ENCODE data around the gene RHBDD2. TPM values are rescaled to one million over a fixed set of nuclear protein-coding genes. Genes with fewer than 3 reads are reported as not detected.

The RHBDD2 gene
- polyA plus RNA-seq, 1 of the 3 experiments (the other 2 are of a cell fraction): 77.6 TPM

- ChIA-PET POLR2A (no interaction called here), CTCF (no interaction called here)
- Histone ChIP-seq H3K4me1 (ENCODE audit: control insufficient read depth in 1 of 2, insufficient read depth in 2 of 2, low read depth in 1 of 2, low read length in 1 of 2) (peaks cover 2 to 9% of the 10 kb centered on the region in 2 experiments; a peak in 1 of 4 replicates), H3F3A (replicated peaks; ENCODE audit: insufficient read depth) (no peaks in the 10 kb centered on the region), H3K36me3 (replicated peaks in 1 of 2; ENCODE audit: control insufficient read depth in 1 of 2, insufficient read depth in 2 of 2, low read length in 1 of 2) (no peaks in the 10 kb centered on the region), H3K9me3 (no peaks in the 10 kb centered on the region), H3K9ac (no peak overlapping the region), H3K4me2 (no peak overlapping the region), H3K27ac (ENCODE audit: low read depth in 2 of 2, low read length in 1 of 2) (no peak overlapping the region), H2AFZ (ENCODE audit: low read depth) (no peak overlapping the region), H3K4me3 (ENCODE audit: low read depth in 2 of 2, low read length in 1 of 2) (no peak overlapping the region), H3K79me2 (ENCODE audit: insufficient read depth) (no peaks in the 10 kb centered on the region), H3K9me2 (no peaks in the 10 kb centered on the region), H4K20me1 (ENCODE audit: insufficient read depth) (no peaks in the 10 kb centered on the region), H3K27me3 (ENCODE audit: insufficient read depth) (no peaks in the 10 kb centered on the region; the same call in 1 of the 2 replicates)
- WGBS (ENCODE audit: low lambda C conversion rate): 88% methylated on average over 3 of the region's 3 CpGs
- no peak for DNase-seq
- no peak for TF ChIP-seq FOXM1 (IDR thresholded peaks at IDR 0.05; ENCODE audit: low read depth)
- TF ChIP-seq RFX5 (IDR thresholded peaks at IDR 0.05; ENCODE audit: low read length): no peak
- TF ChIP-seq REST (IDR thresholded peaks at IDR 0.05; ENCODE audit: low read depth, low read length): no peak
- TF ChIP-seq NFIC (IDR thresholded peaks at IDR 0.05; ENCODE audit: borderline replicate concordance): no peak
- TF ChIP-seq CHD2 (IDR thresholded peaks at IDR 0.05; ENCODE audit: low read length, partially characterized antibody): no peak
- TF ChIP-seq SMC3 (IDR thresholded peaks at IDR 0.05; ENCODE audit: low read depth, low read length): no peak
- TF ChIP-seq USF2 (IDR thresholded peaks at IDR 0.05; ENCODE audit: borderline replicate concordance, low read depth, low read length): no peak
- no peak for TF ChIP-seq YY1 (IDR thresholded peaks at IDR 0.05; ENCODE audit: low read depth)
- no peak for TF ChIP-seq EZH2phosphoT487 (IDR thresholded peaks at IDR 0.05; ENCODE audit: borderline replicate concordance, low read depth)
- no peak for TF ChIP-seq CTCF (IDR thresholded peaks at IDR 0.05)
- no peak for TF ChIP-seq IRF3 (IDR thresholded peaks at IDR 0.05; ENCODE audit: low read depth, low read length)
- no peak for TF ChIP-seq FOXJ3 (CRISPR knock-in tag; IDR thresholded peaks at IDR 0.05)
- TF ChIP-seq RXRA (IDR thresholded peaks at IDR 0.05; ENCODE audit: borderline replicate concordance, low read depth): no peak
These were observed 38.8 kb upstream of the RHBDD2 start for GRCh38 chr7:75840029-75840428.
